Cardiac muscle cell (in vitro differentiated cells and primary cell): ENCODE data around the gene ARHGAP26. TPM values are rescaled to one million over a fixed set of nuclear protein-coding genes. Genes with fewer than 3 reads are reported as not detected.

Source experiments
- DNase-seq, 2 donors: peaks; one replicate each; pipeline versions ENCODE4 v3.0.0 to v3.0.0-alpha.2; 2010 to 2017; ENCODE audit warnings: low read depth in 1 of 2, low spot score in 1 of 2
- H3K27ac ChIP-seq: fragments of 200-600 bp; sonication (generic); 2 replicates; pipeline ENCODE4 v1.5.1; 2016
- H3K27me3 ChIP-seq: fragments of 200-600 bp; sonication (generic); 2 replicates; pipeline ENCODE4 v1.6.0; 2016; ENCODE audit warnings: control low read depth
- H3K36me3 ChIP-seq: fragments of 200-600 bp; sonication (generic); 2 replicates; pipeline ENCODE4 v1.5.1; 2016; ENCODE audit warnings: control low read depth
- H3K4me1 ChIP-seq: fragments of 200-600 bp; sonication (generic); 2 replicates; pipeline ENCODE4 v1.8.1; 2017; ENCODE audit warnings: low read depth, mild to moderate bottlenecking, mixed run types
- H3K4me3 ChIP-seq: fragments of 200-600 bp; sonication (generic); 2 replicates; pipeline ENCODE4 v1.5.1; 2016; ENCODE audit warnings: mild to moderate bottlenecking
- H3K9me3 ChIP-seq: fragments of 200-600 bp; sonication (generic); 2 replicates; pipeline ENCODE4 v1.5.1; 2017; ENCODE audit warnings: low read depth, mild to moderate bottlenecking, control low read depth
- polyA plus RNA-seq: library from polyadenylated mRNA; unstranded; fragments of >200 nt; fragmentation: Nextera tagmentation; extraction: Ambion mirVana; gene quantifications from 2 replicates; pipeline ENCODE4 v1.2.1, GENCODE V29; 2016
- total RNA-seq: library from RNA; depleted of rRNA; stranded (reverse); fragments of >200 nt; gene quantifications from 2 replicates; pipeline ENCODE4 v1.2.3, GENCODE V29; 2016
- TF ChIP-seq, protein P1 (sequence below): IDR thresholded peaks from 2 replicates; pipeline ENCODE4 v1.5.1; 2012; ENCODE audit warnings: low read depth, mild to moderate bottlenecking, low read length

The ARHGAP26 gene
- total and polyA plus RNA-seq, 2 experiments from 2014 or later = 12.7 to 16.2 TPM

DNA sequence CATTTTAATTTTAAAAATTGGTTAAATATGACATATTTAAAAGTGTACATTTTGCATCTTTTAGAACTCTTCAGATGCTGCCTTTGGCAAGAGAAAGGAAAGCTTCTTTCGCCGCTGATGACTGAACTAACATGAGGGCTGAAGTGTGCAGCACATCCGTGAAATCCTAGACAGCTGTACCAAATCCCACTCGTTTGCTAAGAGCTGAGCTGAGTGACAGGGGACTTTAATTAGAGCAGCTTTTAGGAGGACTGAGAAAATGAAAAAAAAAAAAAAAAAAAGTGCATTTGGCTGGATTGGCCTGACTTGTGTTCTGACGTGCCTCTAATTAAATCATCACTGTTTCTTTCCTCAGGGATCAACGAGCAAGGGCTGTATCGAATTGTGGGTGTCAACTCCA, 271.3 kb downstream of the ARHGAP26 start:
- peak overlapping the region; percentile 75 for H3K27ac ChIP-seq

GRCh38 chr5:143041972-143042770, 272.0 kb downstream of the ARHGAP26 start:
- TF ChIP-seq, protein P1, sequence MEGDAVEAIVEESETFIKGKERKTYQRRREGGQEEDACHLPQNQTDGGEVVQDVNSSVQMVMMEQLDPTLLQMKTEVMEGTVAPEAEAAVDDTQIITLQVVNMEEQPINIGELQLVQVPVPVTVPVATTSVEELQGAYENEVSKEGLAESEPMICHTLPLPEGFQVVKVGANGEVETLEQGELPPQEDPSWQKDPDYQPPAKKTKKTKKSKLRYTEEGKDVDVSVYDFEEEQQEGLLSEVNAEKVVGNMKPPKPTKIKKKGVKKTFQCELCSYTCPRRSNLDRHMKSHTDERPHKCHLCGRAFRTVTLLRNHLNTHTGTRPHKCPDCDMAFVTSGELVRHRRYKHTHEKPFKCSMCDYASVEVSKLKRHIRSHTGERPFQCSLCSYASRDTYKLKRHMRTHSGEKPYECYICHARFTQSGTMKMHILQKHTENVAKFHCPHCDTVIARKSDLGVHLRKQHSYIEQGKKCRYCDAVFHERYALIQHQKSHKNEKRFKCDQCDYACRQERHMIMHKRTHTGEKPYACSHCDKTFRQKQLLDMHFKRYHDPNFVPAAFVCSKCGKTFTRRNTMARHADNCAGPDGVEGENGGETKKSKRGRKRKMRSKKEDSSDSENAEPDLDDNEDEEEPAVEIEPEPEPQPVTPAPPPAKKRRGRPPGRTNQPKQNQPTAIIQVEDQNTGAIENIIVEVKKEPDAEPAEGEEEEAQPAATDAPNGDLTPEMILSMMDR = no peak
- DNase-seq = peak; percentile 45 to 50
- Histone ChIP-seq H3K4me3 (no peak overlapping the region), H3K4me1 (peaks cover 17% of the 10 kb centered on the region), H3K27ac (peak overlapping the region; percentile 75), H3K27me3 (no peaks in the 10 kb centered on the region), H3K36me3 (no peaks in the 10 kb centered on the region), H3K9me3 (no peaks in the 10 kb centered on the region)

More for the DNA sequence above, 271.3 kb downstream of the ARHGAP26 start:
- no peaks in the 10 kb centered on the region for H3K36me3 ChIP-seq
- peaks cover 17% of the 10 kb centered on the region for H3K4me1 ChIP-seq
- TF ChIP-seq, protein P1 = no peak
- no peaks in the 10 kb centered on the region for H3K9me3 ChIP-seq
- no peak for DNase-seq
- no peak overlapping the region for H3K4me3 ChIP-seq
- H3K27me3 ChIP-seq = no peaks in the 10 kb centered on the region

DNA sequence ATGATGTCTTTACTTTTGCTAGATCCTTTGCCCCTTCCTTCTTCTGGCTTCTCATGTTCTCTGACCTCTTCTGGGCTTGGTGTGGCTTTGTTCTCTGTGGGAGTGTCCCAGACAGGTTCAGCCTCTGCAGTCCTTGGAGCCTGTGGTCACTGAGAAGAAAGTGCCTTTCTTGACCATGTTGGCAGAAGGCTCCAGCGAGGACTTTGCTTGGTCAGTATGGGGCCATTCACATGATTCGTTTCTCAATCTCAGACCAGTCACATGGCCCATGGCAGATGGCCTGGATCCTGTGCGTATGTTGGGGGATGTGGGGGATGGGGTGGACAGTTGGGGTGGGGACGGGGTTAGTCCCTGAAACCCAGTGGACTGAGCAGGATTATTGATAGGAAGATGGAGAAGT, 274.1 kb downstream of the ARHGAP26 start:
- H3K27ac ChIP-seq = no peak overlapping the region
- no peak for DNase-seq
- no peaks in the 10 kb centered on the region for H3K9me3 ChIP-seq
- H3K4me1 ChIP-seq = peaks cover 17% of the 10 kb centered on the region
- TF ChIP-seq, protein P1 = no peak
- no peaks in the 10 kb centered on the region for H3K27me3 ChIP-seq
- H3K36me3 ChIP-seq = no peaks in the 10 kb centered on the region
- H3K4me3 ChIP-seq = no peak overlapping the region

DNA sequence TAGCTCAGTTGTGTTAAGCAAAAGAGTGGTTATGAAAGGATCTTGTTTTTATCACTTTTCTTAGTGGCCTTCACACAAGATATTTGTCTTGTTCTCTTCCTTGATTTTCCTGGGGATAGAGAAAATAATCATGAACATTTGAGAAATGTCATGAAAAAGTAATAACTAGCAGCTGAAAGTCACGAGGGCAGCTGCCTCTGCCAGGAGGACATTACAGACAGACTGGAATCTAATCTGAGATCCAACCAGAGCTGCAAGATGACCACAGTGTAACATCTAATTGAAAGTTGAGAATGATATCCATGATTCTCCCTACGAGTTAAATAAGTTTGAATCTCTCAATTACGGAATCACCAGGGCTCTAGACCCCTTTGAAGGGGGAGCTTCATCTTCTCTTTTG, 274.9 kb downstream of the ARHGAP26 start:
- Histone ChIP-seq H3K27me3 (no peaks in the 10 kb centered on the region), H3K36me3 (no peaks in the 10 kb centered on the region), H3K27ac (no peak overlapping the region), H3K4me3 (no peak overlapping the region), H3K4me1 (peaks cover 17% of the 10 kb centered on the region), H3K9me3 (no peaks in the 10 kb centered on the region)
- DNase-seq = no peak
- TF ChIP-seq, protein P1 = no peak

DNA sequence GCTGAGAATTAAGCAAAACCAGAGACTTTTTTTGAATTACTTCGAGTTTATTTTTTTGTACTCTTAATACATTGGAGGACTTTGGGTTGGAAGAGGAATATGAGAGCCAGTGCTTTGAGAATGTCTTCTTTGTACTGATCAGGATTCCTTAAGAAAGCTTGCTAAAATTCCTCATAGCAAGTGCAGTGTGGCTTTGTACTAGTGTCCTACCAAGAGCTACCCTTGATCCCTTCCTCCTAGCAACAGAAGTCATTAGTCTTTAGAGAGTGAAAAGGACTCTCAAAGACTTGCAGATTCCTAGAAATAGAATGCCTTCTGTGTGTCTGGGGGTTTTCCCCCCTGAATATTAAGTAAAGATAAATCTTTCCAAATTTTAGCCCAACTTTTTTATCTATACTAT, 276.1 kb downstream of the ARHGAP26 start:
- DNase-seq = no peak
- no peak overlapping the region for H3K27ac ChIP-seq
- no peaks in the 10 kb centered on the region for H3K9me3 ChIP-seq
- H3K4me1 ChIP-seq = peaks cover 20% of the 10 kb centered on the region
- TF ChIP-seq, protein P1 = no peak
- H3K36me3 ChIP-seq = no peaks in the 10 kb centered on the region
- no peak overlapping the region for H3K4me3 ChIP-seq
- H3K27me3 ChIP-seq = no peaks in the 10 kb centered on the region
